Astrocyte of the spinal cord (primary cell): Measurements from ENCODE around the gene HEATR5B.
A peak's percentile ranks its signal among the peaks of the same experiment; 100 is the strongest.

Experiments used
- DNase-seq: peaks from one replicate; pipeline ENCODE4 v3.0.0; 2011; ENCODE audit warnings: low read depth, low spot score
- H3K4me3 ChIP-seq: 2 replicates; pipeline ENCODE4 v1.5.1; 2011; ENCODE audit warnings: low read depth, mild to moderate bottlenecking, low read length, moderate library complexity
- CTCF ChIP-seq: IDR thresholded peaks from 2 replicates; pipeline ENCODE4 v1.5.1; 2012; ENCODE audit warnings: low read depth, mild to moderate bottlenecking, low read length, inconsistent platforms
- in situ Hi-C: cut with HindIII; loops from 2 replicates; pipeline ENCODE4 v1.10.0; 2017; ENCODE audit warnings: low sequenced_read_pairs

Gene HEATR5B

GRCh38 chr2:37026050-37026449 is 58.1 kb downstream of the HEATR5B start:
- in situ Hi-C loops = no loop called here
- DNase-seq = no peak
- peak; percentile 17 for TF ChIP-seq CTCF
- no peak overlapping the region for H3K4me3 ChIP-seq

GRCh38 chr2:37020887-37021796 is 63.0 kb downstream of the HEATR5B start:
- no peak for TF ChIP-seq CTCF
- in situ Hi-C loops = no loop called here
- H3K4me3 ChIP-seq = no peak overlapping the region
- DNase-seq = no peak

- H3K4me3 ChIP-seq = no peak overlapping the region
- no peak for TF ChIP-seq CTCF
- peak; percentile 74 for DNase-seq
- in situ Hi-C loops = no loop called here
These were observed 63.8 kb downstream of the HEATR5B start for GRCh38 chr2:37020212-37020886.

GRCh38 chr2:37013315-37013641 is 70.9 kb downstream of the HEATR5B start:
- no peak for TF ChIP-seq CTCF
- DNase-seq = no peak
- in situ Hi-C loops = no loop called here
- no peak overlapping the region for H3K4me3 ChIP-seq

- no peak for TF ChIP-seq CTCF
- DNase-seq = no peak
- H3K4me3 ChIP-seq = no peak overlapping the region
- in situ Hi-C loops = no loop called here
These were observed 73.0 kb downstream of the HEATR5B start for GRCh38 chr2:37011130-37011529.

- peak; percentile 56 for TF ChIP-seq CTCF
- H3K4me3 ChIP-seq = no peak overlapping the region
- in situ Hi-C loops = no loop called here
- peak; percentile 38 for DNase-seq
These were observed 78.9 kb downstream of the HEATR5B start for GRCh38 chr2:37005118-37005868.
